Measurements from ENCODE around the gene HLA-DPA1. TPM values are rescaled to one million over a fixed set of nuclear protein-coding genes. Genes with fewer than 3 reads are reported as not detected.

The HLA-DPA1 gene
- total RNA-seq, 2 donors from 2014 or later, result 69.5 to 73.7 TPM

DNA sequence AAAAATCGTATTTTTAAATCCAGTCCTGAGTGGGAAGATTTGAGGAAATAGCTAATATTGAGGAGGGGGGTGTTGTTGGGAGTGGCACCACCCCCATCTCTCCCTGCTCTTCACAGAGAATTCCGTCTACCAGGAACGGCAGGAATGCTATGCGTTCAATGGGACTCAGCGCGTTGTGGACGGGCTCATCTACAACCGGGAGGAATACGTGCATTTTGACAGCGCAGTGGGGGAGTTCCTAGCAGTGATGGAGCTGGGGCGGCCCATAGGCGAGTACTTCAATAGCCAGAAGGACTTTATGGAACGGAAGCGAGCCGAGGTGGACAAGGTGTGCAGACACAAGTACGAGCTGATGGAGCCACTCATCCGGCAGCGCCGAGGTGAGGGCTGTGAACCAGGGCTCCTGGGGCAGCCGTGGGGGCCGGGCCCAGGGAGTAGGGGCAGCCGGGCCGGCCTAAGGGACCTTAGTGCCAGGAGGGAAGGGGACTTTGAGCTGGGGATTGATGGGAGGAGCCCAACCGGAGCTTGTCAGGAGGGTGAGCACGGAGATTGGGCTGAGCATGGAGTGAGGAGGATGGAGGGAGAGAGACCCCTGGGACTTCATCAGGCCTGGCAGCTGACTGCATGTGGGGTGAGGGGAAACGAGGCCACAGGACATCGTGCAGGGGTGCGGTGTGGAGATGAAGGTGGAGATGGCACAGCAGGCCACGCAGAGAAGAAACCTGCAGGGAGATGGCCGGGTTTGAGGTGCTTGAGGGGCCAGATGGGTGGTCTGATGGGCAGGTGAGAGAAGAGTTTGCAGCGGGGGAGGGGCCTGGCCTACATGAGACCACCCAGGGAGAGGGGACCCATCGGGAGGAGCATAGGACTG is 43.6 kb upstream of the HLA-DPA1 start:
- H3K9me3 ChIP-seq, result no peaks in the 10 kb centered on the region
- H3K36me3 ChIP-seq, result no peaks in the 10 kb centered on the region
- no peak overlapping the region for H3K27ac ChIP-seq
- no peak for DNase-seq (ENCODE audit: low spot score)
- intact Hi-C loops (cut with DNase I), result no loop called here
- WGBS, result 12% methylated on average over 32 of the region's 32 CpGs
- H3K4me1 ChIP-seq (replicated peaks), result no peaks in the 10 kb centered on the region
- TF ChIP-seq POLR2A (IDR thresholded peaks at IDR 0.05), result no peak
- TF ChIP-seq POLR2AphosphoS5 (IDR thresholded peaks at IDR 0.05), result no peak
- TF ChIP-seq CTCF (IDR thresholded peaks at IDR 0.05), result no peak
- no peak overlapping the region for H3K4me3 ChIP-seq
- peaks cover 8% of the 10 kb centered on the region for H3K27me3 ChIP-seq (replicated peaks; ENCODE audit: insufficient read depth)

- no peaks in the 10 kb centered on the region for H3K36me3 ChIP-seq
- WGBS, result 16% methylated on average over 6 of the region's 6 CpGs
- H3K27ac ChIP-seq, result no peak overlapping the region
- no peaks in the 10 kb centered on the region for H3K9me3 ChIP-seq
- H3K4me3 ChIP-seq, result no peak overlapping the region
- intact Hi-C loops (cut with DNase I), result no loop called here
- no peak for TF ChIP-seq POLR2A (IDR thresholded peaks at IDR 0.05)
- TF ChIP-seq POLR2AphosphoS5 (IDR thresholded peaks at IDR 0.05), result no peak
- TF ChIP-seq CTCF (IDR thresholded peaks at IDR 0.05), result no peak
- no peaks in the 10 kb centered on the region for H3K4me1 ChIP-seq (replicated peaks)
- DNase-seq (ENCODE audit: low spot score), result no peak
- H3K27me3 ChIP-seq (replicated peaks; ENCODE audit: insufficient read depth), result peaks cover 8% of the 10 kb centered on the region
These were observed 43.0 kb upstream of the HLA-DPA1 start for GRCh38 chr6:33116417-33116816.

DNA sequence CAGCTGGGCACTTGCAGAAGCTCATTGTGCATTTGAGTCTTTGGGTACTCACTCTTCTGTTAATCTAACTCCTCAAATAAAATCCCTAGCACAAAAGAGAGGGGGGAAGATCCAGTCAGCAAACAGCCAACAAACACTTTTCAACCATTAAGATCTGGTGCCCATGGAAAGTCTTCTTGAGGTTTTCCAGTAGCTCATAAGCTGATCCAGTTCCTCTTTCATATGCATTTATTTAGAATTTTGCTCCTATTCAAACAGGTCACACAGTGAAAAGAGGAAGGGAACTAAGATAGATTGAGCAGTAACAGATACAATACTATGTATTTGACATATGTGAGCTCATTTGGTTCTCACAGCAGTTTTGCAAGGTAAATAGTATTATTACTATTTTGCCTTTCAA is 41.0 kb upstream of the HLA-DPA1 start:
- H3K27me3 ChIP-seq (replicated peaks; ENCODE audit: insufficient read depth), result peaks cover 8% of the 10 kb centered on the region
- H3K27ac ChIP-seq, result no peak overlapping the region
- H3K9me3 ChIP-seq, result no peaks in the 10 kb centered on the region
- TF ChIP-seq POLR2A (IDR thresholded peaks at IDR 0.05) (no peak), POLR2AphosphoS5 (IDR thresholded peaks at IDR 0.05) (no peak), CTCF (IDR thresholded peaks at IDR 0.05) (no peak)
- DNase-seq (ENCODE audit: low spot score), result no peak
- intact Hi-C loops (cut with DNase I), result no loop called here
- no peaks in the 10 kb centered on the region for H3K36me3 ChIP-seq
- no peak overlapping the region for H3K4me3 ChIP-seq
- no peaks in the 10 kb centered on the region for H3K4me1 ChIP-seq (replicated peaks)

- Histone ChIP-seq H3K4me3 (no peak overlapping the region), H3K27ac (no peak overlapping the region), H3K9me3 (no peaks in the 10 kb centered on the region), H3K27me3 (replicated peaks; ENCODE audit: insufficient read depth) (peaks cover 8% of the 10 kb centered on the region), H3K36me3 (no peaks in the 10 kb centered on the region), H3K4me1 (replicated peaks) (no peaks in the 10 kb centered on the region)
- intact Hi-C loops (cut with DNase I), result no loop called here
- TF ChIP-seq POLR2A (IDR thresholded peaks at IDR 0.05), result no peak
- no peak for DNase-seq (ENCODE audit: low spot score)
- 67% methylated on average over 7 of the region's 7 CpGs for WGBS
These were observed 40.3 kb upstream of the HLA-DPA1 start for GRCh38 chr6:33113755-33114154.

DNA sequence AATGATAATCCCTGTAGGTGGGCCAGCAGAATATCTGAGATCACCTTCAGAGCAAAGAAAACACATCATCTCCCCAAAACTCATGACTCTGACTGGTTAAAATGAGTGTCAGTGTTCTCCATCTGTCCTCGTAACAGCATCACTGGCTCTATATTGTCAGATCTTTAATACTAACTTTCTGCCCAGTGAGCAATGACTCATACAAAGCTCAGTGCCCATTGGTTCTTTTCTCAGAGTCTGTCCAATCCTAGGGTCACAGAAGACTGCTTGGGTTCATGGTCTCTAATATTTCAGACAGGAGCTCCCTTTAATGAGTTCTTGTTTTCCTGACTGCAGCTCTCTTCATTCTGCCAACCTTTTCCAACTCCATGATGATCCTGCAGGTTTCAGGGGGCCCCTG is 38.7 kb upstream of the HLA-DPA1 start:
- no peaks in the 10 kb centered on the region for H3K9me3 ChIP-seq
- DNase-seq (ENCODE audit: low spot score), result no peak
- intact Hi-C loops (cut with DNase I), result no loop called here
- no peak overlapping the region for H3K27ac ChIP-seq
- H3K4me1 ChIP-seq (replicated peaks), result no peaks in the 10 kb centered on the region
- H3K36me3 ChIP-seq, result no peaks in the 10 kb centered on the region
- H3K4me3 ChIP-seq, result no peak overlapping the region
- WGBS, result 25% methylated on average over 1 of the region's 1 CpG
- no peak for TF ChIP-seq POLR2AphosphoS5 (IDR thresholded peaks at IDR 0.05)
- no peak for TF ChIP-seq CTCF (IDR thresholded peaks at IDR 0.05)
- TF ChIP-seq POLR2A (IDR thresholded peaks at IDR 0.05), result no peak
- H3K27me3 ChIP-seq (replicated peaks; ENCODE audit: insufficient read depth), result peaks cover 6% of the 10 kb centered on the region
